Ovary (tissue), 3 donors: Measurements from ENCODE around the gene PPP4R3A.

Source experiments
- EP300 ChIP-seq: sonication (generic); formaldehyde crosslinking; IDR thresholded peaks from one replicate; pipeline ENCODE4 v1.6.1; 2017; ENCODE audit warnings: antibody characterized with exemption
- POLR2A ChIP-seq: fragments of 450-650 bp; IDR thresholded peaks from one replicate; pipeline ENCODE4 v1.6.1; 2017; ENCODE audit warnings: antibody characterized with exemption, mild to moderate bottlenecking, moderate library complexity
- TF ChIP-seq, protein P1 (sequence below), 3 donors: fragments of 450-650 bp in 2 of 3; fragments of 200-600 bp in 1 of 3; IDR thresholded peaks; one replicate each; pipeline versions ENCODE4 v1.5.1 to v1.8.0; 2016 to 2022; ENCODE audit warnings: antibody characterized with exemption in 3 of 3, mild to moderate bottlenecking in 1 of 3
- donor health status: DM: no; HTN: no; CAD: no.

GRCh38 chr14:91523972-91524371, 13.9 kb upstream of the PPP4R3A start:
- TF ChIP-seq, protein P1, sequence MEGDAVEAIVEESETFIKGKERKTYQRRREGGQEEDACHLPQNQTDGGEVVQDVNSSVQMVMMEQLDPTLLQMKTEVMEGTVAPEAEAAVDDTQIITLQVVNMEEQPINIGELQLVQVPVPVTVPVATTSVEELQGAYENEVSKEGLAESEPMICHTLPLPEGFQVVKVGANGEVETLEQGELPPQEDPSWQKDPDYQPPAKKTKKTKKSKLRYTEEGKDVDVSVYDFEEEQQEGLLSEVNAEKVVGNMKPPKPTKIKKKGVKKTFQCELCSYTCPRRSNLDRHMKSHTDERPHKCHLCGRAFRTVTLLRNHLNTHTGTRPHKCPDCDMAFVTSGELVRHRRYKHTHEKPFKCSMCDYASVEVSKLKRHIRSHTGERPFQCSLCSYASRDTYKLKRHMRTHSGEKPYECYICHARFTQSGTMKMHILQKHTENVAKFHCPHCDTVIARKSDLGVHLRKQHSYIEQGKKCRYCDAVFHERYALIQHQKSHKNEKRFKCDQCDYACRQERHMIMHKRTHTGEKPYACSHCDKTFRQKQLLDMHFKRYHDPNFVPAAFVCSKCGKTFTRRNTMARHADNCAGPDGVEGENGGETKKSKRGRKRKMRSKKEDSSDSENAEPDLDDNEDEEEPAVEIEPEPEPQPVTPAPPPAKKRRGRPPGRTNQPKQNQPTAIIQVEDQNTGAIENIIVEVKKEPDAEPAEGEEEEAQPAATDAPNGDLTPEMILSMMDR (IDR thresholded peaks at IDR 0.05), result no peak
- no peak for TF ChIP-seq POLR2A
- no peak for TF ChIP-seq EP300
